Measurements from ENCODE around the gene ULK4.

The ULK4 gene

GRCh38 chr3:41330465-41330864 lies 631.4 kb downstream of the ULK4 start:
- Mint-ChIP-seq H3K9me3 (no peaks in the 10 kb centered on the region), H3K27ac (no peak overlapping the region), H3K36me3 (no peaks in the 10 kb centered on the region), H3K4me1 (no peaks in the 10 kb centered on the region), H3K4me3 (no peak overlapping the region), H3K27me3 (no peaks in the 10 kb centered on the region)

GRCh38 chr3:41329881-41330280 lies 632.0 kb downstream of the ULK4 start:
- Mint-ChIP-seq H3K36me3 (no peaks in the 10 kb centered on the region), H3K27me3 (no peaks in the 10 kb centered on the region), H3K9me3 (no peaks in the 10 kb centered on the region), H3K4me3 (no peak overlapping the region), H3K4me1 (no peaks in the 10 kb centered on the region), H3K27ac (no peak overlapping the region)

GRCh38 chr3:41328926-41329325 lies 633.0 kb downstream of the ULK4 start:
- H3K9me3 Mint-ChIP-seq: no peaks in the 10 kb centered on the region

GRCh38 chr3:41327718-41328117 lies 634.2 kb downstream of the ULK4 start:
- H3K4me1 Mint-ChIP-seq: no peaks in the 10 kb centered on the region
- H3K27ac Mint-ChIP-seq: no peak overlapping the region
- no peaks in the 10 kb centered on the region for H3K9me3 Mint-ChIP-seq
- no peaks in the 10 kb centered on the region for H3K27me3 Mint-ChIP-seq
- no peak overlapping the region for H3K4me3 Mint-ChIP-seq
- no peaks in the 10 kb centered on the region for H3K36me3 Mint-ChIP-seq

More at GRCh38 chr3:41328926-41329325, 633.0 kb downstream of the ULK4 start:
- Mint-ChIP-seq H3K4me3 (no peak overlapping the region), H3K27me3 (no peaks in the 10 kb centered on the region), H3K4me1 (no peaks in the 10 kb centered on the region), H3K27ac (no peak overlapping the region), H3K36me3 (no peaks in the 10 kb centered on the region)

- H3K4me3 Mint-ChIP-seq: no peak overlapping the region
- no peaks in the 10 kb centered on the region for H3K4me1 Mint-ChIP-seq
- no peak overlapping the region for H3K27ac Mint-ChIP-seq
- no peaks in the 10 kb centered on the region for H3K9me3 Mint-ChIP-seq
- H3K27me3 Mint-ChIP-seq: no peaks in the 10 kb centered on the region
- H3K36me3 Mint-ChIP-seq: no peaks in the 10 kb centered on the region
Observed at GRCh38 chr3:41324156-41324475, 637.8 kb downstream of the ULK4 start.

- H3K4me1 Mint-ChIP-seq: no peaks in the 10 kb centered on the region
- no peak overlapping the region for H3K27ac Mint-ChIP-seq
- no peak overlapping the region for H3K4me3 Mint-ChIP-seq
- H3K9me3 Mint-ChIP-seq: no peaks in the 10 kb centered on the region
- no peaks in the 10 kb centered on the region for H3K27me3 Mint-ChIP-seq
- no peaks in the 10 kb centered on the region for H3K36me3 Mint-ChIP-seq
Observed at GRCh38 chr3:41323467-41324155, 638.3 kb downstream of the ULK4 start.

GRCh38 chr3:41321642-41321980 lies 640.3 kb downstream of the ULK4 start:
- no peak overlapping the region for H3K27ac Mint-ChIP-seq
- no peaks in the 10 kb centered on the region for H3K27me3 Mint-ChIP-seq
- no peaks in the 10 kb centered on the region for H3K9me3 Mint-ChIP-seq
- H3K4me3 Mint-ChIP-seq: no peak overlapping the region
- no peaks in the 10 kb centered on the region for H3K4me1 Mint-ChIP-seq
- H3K36me3 Mint-ChIP-seq: no peaks in the 10 kb centered on the region

- Mint-ChIP-seq H3K36me3 (no peaks in the 10 kb centered on the region), H3K27ac (no peak overlapping the region), H3K9me3 (no peaks in the 10 kb centered on the region), H3K4me1 (no peaks in the 10 kb centered on the region), H3K4me3 (no peak overlapping the region), H3K27me3 (no peaks in the 10 kb centered on the region)
Observed at GRCh38 chr3:41320953-41321641, 640.8 kb downstream of the ULK4 start.

- no peaks in the 10 kb centered on the region for H3K4me1 Mint-ChIP-seq
- no peaks in the 10 kb centered on the region for H3K9me3 Mint-ChIP-seq
- no peak overlapping the region for H3K27ac Mint-ChIP-seq
- no peaks in the 10 kb centered on the region for H3K36me3 Mint-ChIP-seq
- H3K27me3 Mint-ChIP-seq: no peaks in the 10 kb centered on the region
- H3K4me3 Mint-ChIP-seq: no peak overlapping the region
Observed at GRCh38 chr3:41318520-41318919, 643.4 kb downstream of the ULK4 start.

GRCh38 chr3:41317718-41318117 lies 644.2 kb downstream of the ULK4 start:
- H3K4me3 Mint-ChIP-seq: no peak overlapping the region
- no peaks in the 10 kb centered on the region for H3K27me3 Mint-ChIP-seq
- H3K4me1 Mint-ChIP-seq: no peaks in the 10 kb centered on the region
- H3K27ac Mint-ChIP-seq: no peak overlapping the region
- no peaks in the 10 kb centered on the region for H3K9me3 Mint-ChIP-seq
- no peaks in the 10 kb centered on the region for H3K36me3 Mint-ChIP-seq

- Mint-ChIP-seq H3K4me3 (no peak overlapping the region), H3K4me1 (no peaks in the 10 kb centered on the region), H3K36me3 (no peaks in the 10 kb centered on the region), H3K27ac (no peak overlapping the region), H3K27me3 (no peaks in the 10 kb centered on the region), H3K9me3 (no peaks in the 10 kb centered on the region)
Observed at GRCh38 chr3:41317298-41317697, 644.6 kb downstream of the ULK4 start.

GRCh38 chr3:41315126-41315525 lies 646.8 kb downstream of the ULK4 start:
- Mint-ChIP-seq H3K27me3 (no peaks in the 10 kb centered on the region), H3K4me3 (no peak overlapping the region), H3K9me3 (no peaks in the 10 kb centered on the region), H3K27ac (no peak overlapping the region), H3K36me3 (no peaks in the 10 kb centered on the region), H3K4me1 (no peaks in the 10 kb centered on the region)

- no peaks in the 10 kb centered on the region for H3K27me3 Mint-ChIP-seq
- H3K4me1 Mint-ChIP-seq: no peaks in the 10 kb centered on the region
- H3K4me3 Mint-ChIP-seq: no peak overlapping the region
- H3K36me3 Mint-ChIP-seq: no peaks in the 10 kb centered on the region
- H3K27ac Mint-ChIP-seq: peak overlapping the region; percentile 66
- no peaks in the 10 kb centered on the region for H3K9me3 Mint-ChIP-seq
Observed at GRCh38 chr3:41308119-41308518, 653.8 kb downstream of the ULK4 start.

GRCh38 chr3:41307065-41307464 lies 654.8 kb downstream of the ULK4 start:
- no peak overlapping the region for H3K27ac Mint-ChIP-seq
- H3K36me3 Mint-ChIP-seq: no peaks in the 10 kb centered on the region
- no peaks in the 10 kb centered on the region for H3K4me1 Mint-ChIP-seq
- H3K27me3 Mint-ChIP-seq: no peaks in the 10 kb centered on the region
- H3K4me3 Mint-ChIP-seq: no peak overlapping the region
- no peaks in the 10 kb centered on the region for H3K9me3 Mint-ChIP-seq

- Mint-ChIP-seq H3K27me3 (no peaks in the 10 kb centered on the region), H3K9me3 (no peaks in the 10 kb centered on the region), H3K36me3 (no peaks in the 10 kb centered on the region), H3K27ac (no peak overlapping the region), H3K4me3 (no peak overlapping the region), H3K4me1 (no peaks in the 10 kb centered on the region)
Observed at GRCh38 chr3:41304593-41304992, 657.3 kb downstream of the ULK4 start.

GRCh38 chr3:41302295-41302694 lies 659.6 kb downstream of the ULK4 start:
- Mint-ChIP-seq H3K27ac (no peak overlapping the region), H3K9me3 (no peaks in the 10 kb centered on the region), H3K36me3 (no peaks in the 10 kb centered on the region), H3K4me1 (no peaks in the 10 kb centered on the region), H3K4me3 (no peak overlapping the region), H3K27me3 (no peaks in the 10 kb centered on the region)

GRCh38 chr3:41301548-41301947 lies 660.4 kb downstream of the ULK4 start:
- Mint-ChIP-seq H3K27ac (no peak overlapping the region), H3K4me1 (no peaks in the 10 kb centered on the region), H3K36me3 (no peaks in the 10 kb centered on the region), H3K9me3 (no peaks in the 10 kb centered on the region), H3K4me3 (no peak overlapping the region), H3K27me3 (no peaks in the 10 kb centered on the region)
